ENCODE results near the gene TET2. TPM values are rescaled to one million over a fixed set of nuclear protein-coding genes. Genes with fewer than 3 reads are reported as not detected.

TET2 gene
- polyA plus RNA-seq, 1 experiment, result 16.2 TPM

DNA sequence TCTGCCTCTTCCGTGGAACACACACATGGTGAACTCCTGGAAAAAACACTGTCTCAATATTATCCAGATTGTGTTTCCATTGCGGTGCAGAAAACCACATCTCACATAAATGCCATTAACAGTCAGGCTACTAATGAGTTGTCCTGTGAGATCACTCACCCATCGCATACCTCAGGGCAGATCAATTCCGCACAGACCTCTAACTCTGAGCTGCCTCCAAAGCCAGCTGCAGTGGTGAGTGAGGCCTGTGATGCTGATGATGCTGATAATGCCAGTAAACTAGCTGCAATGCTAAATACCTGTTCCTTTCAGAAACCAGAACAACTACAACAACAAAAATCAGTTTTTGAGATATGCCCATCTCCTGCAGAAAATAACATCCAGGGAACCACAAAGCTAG lies 87.9 kb downstream of the TET2 start:
- H3K9me3 ChIP-seq (ENCODE audit: control insufficient read depth, insufficient read depth, low read length), result no peaks in the 10 kb centered on the region
- CTCF ChIA-PET, result interaction anchor here (0.6 to 1.3 kb wide), 2 partner anchors 12 to 41 kb away, joined by 3 read pairs; no protein-coding TSS in a partner anchor
- no peaks in the 10 kb centered on the region for H3K27me3 ChIP-seq (ENCODE audit: control insufficient read depth, insufficient read depth, low read length)
- no peak overlapping the region for H3K4me3 ChIP-seq (ENCODE audit: low read depth, low read length)
- POLR2A ChIA-PET, result no interaction called here
- no peak for DNase-seq (ENCODE audit: low read depth, low spot score)
- TF ChIP-seq, protein P1, sequence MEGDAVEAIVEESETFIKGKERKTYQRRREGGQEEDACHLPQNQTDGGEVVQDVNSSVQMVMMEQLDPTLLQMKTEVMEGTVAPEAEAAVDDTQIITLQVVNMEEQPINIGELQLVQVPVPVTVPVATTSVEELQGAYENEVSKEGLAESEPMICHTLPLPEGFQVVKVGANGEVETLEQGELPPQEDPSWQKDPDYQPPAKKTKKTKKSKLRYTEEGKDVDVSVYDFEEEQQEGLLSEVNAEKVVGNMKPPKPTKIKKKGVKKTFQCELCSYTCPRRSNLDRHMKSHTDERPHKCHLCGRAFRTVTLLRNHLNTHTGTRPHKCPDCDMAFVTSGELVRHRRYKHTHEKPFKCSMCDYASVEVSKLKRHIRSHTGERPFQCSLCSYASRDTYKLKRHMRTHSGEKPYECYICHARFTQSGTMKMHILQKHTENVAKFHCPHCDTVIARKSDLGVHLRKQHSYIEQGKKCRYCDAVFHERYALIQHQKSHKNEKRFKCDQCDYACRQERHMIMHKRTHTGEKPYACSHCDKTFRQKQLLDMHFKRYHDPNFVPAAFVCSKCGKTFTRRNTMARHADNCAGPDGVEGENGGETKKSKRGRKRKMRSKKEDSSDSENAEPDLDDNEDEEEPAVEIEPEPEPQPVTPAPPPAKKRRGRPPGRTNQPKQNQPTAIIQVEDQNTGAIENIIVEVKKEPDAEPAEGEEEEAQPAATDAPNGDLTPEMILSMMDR (IDR thresholded peaks at IDR 0.05; ENCODE audit: low read depth, low read length), result no peak
- H3K27ac ChIP-seq (ENCODE audit: low read depth, low read length), result no peak overlapping the region

DNA sequence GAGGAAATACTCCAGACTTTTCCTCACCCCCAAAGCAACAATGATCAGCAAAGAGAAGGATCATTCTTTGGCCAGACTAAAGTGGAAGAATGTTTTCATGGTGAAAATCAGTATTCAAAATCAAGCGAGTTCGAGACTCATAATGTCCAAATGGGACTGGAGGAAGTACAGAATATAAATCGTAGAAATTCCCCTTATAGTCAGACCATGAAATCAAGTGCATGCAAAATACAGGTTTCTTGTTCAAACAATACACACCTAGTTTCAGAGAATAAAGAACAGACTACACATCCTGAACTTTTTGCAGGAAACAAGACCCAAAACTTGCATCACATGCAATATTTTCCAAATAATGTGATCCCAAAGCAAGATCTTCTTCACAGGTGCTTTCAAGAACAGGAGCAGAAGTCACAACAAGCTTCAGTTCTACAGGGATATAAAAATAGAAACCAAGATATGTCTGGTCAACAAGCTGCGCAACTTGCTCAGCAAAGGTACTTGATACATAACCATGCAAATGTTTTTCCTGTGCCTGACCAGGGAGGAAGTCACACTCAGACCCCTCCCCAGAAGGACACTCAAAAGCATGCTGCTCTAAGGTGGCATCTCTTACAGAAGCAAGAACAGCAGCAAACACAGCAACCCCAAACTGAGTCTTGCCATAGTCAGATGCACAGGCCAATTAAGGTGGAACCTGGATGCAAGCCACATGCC lies 89.7 kb downstream of the TET2 start:
- no peak for DNase-seq (ENCODE audit: low read depth, low spot score)
- TF ChIP-seq, protein P1 (IDR thresholded peaks at IDR 0.05; ENCODE audit: low read depth, low read length), result no peak
- CTCF ChIA-PET, result no interaction called here
- Histone ChIP-seq H3K27me3 (ENCODE audit: control insufficient read depth, insufficient read depth, low read length) (no peaks in the 10 kb centered on the region), H3K9me3 (ENCODE audit: control insufficient read depth, insufficient read depth, low read length) (no peaks in the 10 kb centered on the region), H3K4me3 (ENCODE audit: low read depth, low read length) (no peak overlapping the region), H3K27ac (ENCODE audit: low read depth, low read length) (no peak overlapping the region)
- POLR2A ChIA-PET, result no interaction called here

DNA sequence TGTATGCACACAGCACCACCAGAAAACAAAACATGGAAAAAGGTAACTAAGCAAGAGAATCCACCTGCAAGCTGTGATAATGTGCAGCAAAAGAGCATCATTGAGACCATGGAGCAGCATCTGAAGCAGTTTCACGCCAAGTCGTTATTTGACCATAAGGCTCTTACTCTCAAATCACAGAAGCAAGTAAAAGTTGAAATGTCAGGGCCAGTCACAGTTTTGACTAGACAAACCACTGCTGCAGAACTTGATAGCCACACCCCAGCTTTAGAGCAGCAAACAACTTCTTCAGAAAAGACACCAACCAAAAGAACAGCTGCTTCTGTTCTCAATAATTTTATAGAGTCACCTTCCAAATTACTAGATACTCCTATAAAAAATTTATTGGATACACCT lies 90.2 kb downstream of the TET2 start:
- H3K4me3 ChIP-seq (ENCODE audit: low read depth, low read length), result no peak overlapping the region
- H3K27me3 ChIP-seq (ENCODE audit: control insufficient read depth, insufficient read depth, low read length), result no peaks in the 10 kb centered on the region
- H3K27ac ChIP-seq (ENCODE audit: low read depth, low read length), result no peak overlapping the region
- TF ChIP-seq, protein P1 (IDR thresholded peaks at IDR 0.05; ENCODE audit: low read depth, low read length), result no peak
- POLR2A ChIA-PET, result no interaction called here
- no peak for DNase-seq (ENCODE audit: low read depth, low spot score)
- CTCF ChIA-PET, result interaction anchor here (0.6 to 0.7 kb wide), 2 partner anchors 10 to 215 kb away, joined by 3 to 4 read pairs; no protein-coding TSS in a partner anchor
- no peaks in the 10 kb centered on the region for H3K9me3 ChIP-seq (ENCODE audit: control insufficient read depth, insufficient read depth, low read length)

DNA sequence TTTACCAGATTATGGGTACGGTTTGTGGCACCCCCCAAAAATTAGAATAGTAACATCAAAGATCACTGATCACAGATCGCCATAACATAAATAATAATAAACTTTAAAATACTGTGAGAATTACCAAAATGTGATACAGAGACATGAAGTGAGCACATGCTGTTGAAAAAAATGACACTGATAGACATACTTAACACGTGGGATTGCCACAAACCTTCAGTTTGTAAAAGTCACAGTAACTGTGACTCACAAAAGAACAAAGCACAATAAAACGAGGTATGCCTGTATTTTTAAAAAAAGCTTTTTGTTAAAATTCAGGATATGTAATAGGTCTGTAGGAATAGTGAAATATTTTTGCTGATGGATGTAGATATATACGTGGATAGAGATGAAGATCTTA lies 93.4 kb downstream of the TET2 start:
- TF ChIP-seq, protein P1 (IDR thresholded peaks at IDR 0.05; ENCODE audit: low read depth, low read length), result no peak
- DNase-seq (ENCODE audit: low read depth, low spot score), result no peak
- ChIA-PET CTCF (no interaction called here), POLR2A (no interaction called here)
- Histone ChIP-seq H3K27ac (ENCODE audit: low read depth, low read length) (no peak overlapping the region), H3K27me3 (ENCODE audit: control insufficient read depth, insufficient read depth, low read length) (no peaks in the 10 kb centered on the region), H3K4me3 (ENCODE audit: low read depth, low read length) (no peak overlapping the region), H3K9me3 (ENCODE audit: control insufficient read depth, insufficient read depth, low read length) (no peaks in the 10 kb centered on the region)

DNA sequence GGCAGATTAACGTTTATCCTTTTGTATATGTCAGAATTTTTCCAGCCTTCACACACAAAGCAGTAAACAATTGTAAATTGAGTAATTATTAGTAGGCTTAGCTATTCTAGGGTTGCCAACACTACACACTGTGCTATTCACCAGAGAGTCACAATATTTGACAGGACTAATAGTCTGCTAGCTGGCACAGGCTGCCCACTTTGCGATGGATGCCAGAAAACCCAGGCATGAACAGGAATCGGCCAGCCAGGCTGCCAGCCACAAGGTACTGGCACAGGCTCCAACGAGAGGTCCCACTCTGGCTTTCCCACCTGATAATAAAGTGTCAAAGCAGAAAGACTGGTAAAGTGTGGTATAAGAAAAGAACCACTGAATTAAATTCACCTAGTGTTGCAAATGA lies 94.8 kb downstream of the TET2 start:
- Histone ChIP-seq H3K27me3 (ENCODE audit: control insufficient read depth, insufficient read depth, low read length) (no peaks in the 10 kb centered on the region), H3K27ac (ENCODE audit: low read depth, low read length) (no peak overlapping the region), H3K4me3 (ENCODE audit: low read depth, low read length) (no peak overlapping the region), H3K9me3 (ENCODE audit: control insufficient read depth, insufficient read depth, low read length) (no peaks in the 10 kb centered on the region)
- ChIA-PET CTCF (interaction anchor here (1.9 kb wide), 1 partner anchor 232 kb away, joined by 9 read pairs; the partner anchor contains the start of gene PPA2), POLR2A (no interaction called here)
- no peak for DNase-seq (ENCODE audit: low read depth, low spot score)
- TF ChIP-seq, protein P1 (IDR thresholded peaks at IDR 0.05; ENCODE audit: low read depth, low read length), result no peak

All from AG04450 (cell line).